ENCODE measurements around the gene DCK.
"Not testable (repeated sequence)": the region's sequence is repeated elsewhere in the genome, so short reads cannot be mapped to it uniquely, and the experiment has no call there.

GRCh38 chr4:71032106-71032505 is 38.7 kb downstream of the DCK start:
- TF ChIP-seq POLR2AphosphoS5 (IDR thresholded peaks at IDR 0.05; ENCODE audit: low read depth); JUNB (IDR thresholded peaks at IDR 0.05; ENCODE audit: unreplicated experiment); EZH2phosphoT487 (IDR thresholded peaks at IDR 0.05; ENCODE audit: unreplicated experiment); EZH2 (IDR thresholded peaks at IDR 0.05; ENCODE audit: low read depth, unreplicated experiment); CREB1 (CRISPR knock-in tag; IDR thresholded peaks at IDR 0.05; ENCODE audit: low read depth); ZNF114 (CRISPR knock-in tag; IDR thresholded peaks at IDR 0.05); NANOG (IDR thresholded peaks at IDR 0.05; ENCODE audit: borderline replicate concordance); ZNF331 (CRISPR knock-in tag; IDR thresholded peaks at IDR 0.05; ENCODE audit: low read depth); STAT1 (IDR thresholded peaks at IDR 0.05; ENCODE audit: unreplicated experiment): not testable (repeated sequence)
- TF ChIP-seq, protein P1, sequence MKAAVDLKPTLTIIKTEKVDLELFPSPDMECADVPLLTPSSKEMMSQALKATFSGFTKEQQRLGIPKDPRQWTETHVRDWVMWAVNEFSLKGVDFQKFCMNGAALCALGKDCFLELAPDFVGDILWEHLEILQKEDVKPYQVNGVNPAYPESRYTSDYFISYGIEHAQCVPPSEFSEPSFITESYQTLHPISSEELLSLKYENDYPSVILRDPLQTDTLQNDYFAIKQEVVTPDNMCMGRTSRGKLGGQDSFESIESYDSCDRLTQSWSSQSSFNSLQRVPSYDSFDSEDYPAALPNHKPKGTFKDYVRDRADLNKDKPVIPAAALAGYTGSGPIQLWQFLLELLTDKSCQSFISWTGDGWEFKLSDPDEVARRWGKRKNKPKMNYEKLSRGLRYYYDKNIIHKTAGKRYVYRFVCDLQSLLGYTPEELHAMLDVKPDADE (IDR thresholded peaks at IDR 0.05), result not testable (repeated sequence)
- TF ChIP-seq, protein P2, sequence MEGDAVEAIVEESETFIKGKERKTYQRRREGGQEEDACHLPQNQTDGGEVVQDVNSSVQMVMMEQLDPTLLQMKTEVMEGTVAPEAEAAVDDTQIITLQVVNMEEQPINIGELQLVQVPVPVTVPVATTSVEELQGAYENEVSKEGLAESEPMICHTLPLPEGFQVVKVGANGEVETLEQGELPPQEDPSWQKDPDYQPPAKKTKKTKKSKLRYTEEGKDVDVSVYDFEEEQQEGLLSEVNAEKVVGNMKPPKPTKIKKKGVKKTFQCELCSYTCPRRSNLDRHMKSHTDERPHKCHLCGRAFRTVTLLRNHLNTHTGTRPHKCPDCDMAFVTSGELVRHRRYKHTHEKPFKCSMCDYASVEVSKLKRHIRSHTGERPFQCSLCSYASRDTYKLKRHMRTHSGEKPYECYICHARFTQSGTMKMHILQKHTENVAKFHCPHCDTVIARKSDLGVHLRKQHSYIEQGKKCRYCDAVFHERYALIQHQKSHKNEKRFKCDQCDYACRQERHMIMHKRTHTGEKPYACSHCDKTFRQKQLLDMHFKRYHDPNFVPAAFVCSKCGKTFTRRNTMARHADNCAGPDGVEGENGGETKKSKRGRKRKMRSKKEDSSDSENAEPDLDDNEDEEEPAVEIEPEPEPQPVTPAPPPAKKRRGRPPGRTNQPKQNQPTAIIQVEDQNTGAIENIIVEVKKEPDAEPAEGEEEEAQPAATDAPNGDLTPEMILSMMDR (conservative IDR thresholded peaks at IDR 0.05; ENCODE audit: low read depth in 2 of 2), result not testable (repeated sequence)
- TF ChIP-seq, protein P3, sequence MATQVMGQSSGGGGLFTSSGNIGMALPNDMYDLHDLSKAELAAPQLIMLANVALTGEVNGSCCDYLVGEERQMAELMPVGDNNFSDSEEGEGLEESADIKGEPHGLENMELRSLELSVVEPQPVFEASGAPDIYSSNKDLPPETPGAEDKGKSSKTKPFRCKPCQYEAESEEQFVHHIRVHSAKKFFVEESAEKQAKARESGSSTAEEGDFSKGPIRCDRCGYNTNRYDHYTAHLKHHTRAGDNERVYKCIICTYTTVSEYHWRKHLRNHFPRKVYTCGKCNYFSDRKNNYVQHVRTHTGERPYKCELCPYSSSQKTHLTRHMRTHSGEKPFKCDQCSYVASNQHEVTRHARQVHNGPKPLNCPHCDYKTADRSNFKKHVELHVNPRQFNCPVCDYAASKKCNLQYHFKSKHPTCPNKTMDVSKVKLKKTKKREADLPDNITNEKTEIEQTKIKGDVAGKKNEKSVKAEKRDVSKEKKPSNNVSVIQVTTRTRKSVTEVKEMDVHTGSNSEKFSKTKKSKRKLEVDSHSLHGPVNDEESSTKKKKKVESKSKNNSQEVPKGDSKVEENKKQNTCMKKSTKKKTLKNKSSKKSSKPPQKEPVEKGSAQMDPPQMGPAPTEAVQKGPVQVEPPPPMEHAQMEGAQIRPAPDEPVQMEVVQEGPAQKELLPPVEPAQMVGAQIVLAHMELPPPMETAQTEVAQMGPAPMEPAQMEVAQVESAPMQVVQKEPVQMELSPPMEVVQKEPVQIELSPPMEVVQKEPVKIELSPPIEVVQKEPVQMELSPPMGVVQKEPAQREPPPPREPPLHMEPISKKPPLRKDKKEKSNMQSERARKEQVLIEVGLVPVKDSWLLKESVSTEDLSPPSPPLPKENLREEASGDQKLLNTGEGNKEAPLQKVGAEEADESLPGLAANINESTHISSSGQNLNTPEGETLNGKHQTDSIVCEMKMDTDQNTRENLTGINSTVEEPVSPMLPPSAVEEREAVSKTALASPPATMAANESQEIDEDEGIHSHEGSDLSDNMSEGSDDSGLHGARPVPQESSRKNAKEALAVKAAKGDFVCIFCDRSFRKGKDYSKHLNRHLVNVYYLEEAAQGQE (IDR thresholded peaks at IDR 0.05; ENCODE audit: unreplicated experiment), result not testable (repeated sequence)
- TF ChIP-seq, protein P4, sequence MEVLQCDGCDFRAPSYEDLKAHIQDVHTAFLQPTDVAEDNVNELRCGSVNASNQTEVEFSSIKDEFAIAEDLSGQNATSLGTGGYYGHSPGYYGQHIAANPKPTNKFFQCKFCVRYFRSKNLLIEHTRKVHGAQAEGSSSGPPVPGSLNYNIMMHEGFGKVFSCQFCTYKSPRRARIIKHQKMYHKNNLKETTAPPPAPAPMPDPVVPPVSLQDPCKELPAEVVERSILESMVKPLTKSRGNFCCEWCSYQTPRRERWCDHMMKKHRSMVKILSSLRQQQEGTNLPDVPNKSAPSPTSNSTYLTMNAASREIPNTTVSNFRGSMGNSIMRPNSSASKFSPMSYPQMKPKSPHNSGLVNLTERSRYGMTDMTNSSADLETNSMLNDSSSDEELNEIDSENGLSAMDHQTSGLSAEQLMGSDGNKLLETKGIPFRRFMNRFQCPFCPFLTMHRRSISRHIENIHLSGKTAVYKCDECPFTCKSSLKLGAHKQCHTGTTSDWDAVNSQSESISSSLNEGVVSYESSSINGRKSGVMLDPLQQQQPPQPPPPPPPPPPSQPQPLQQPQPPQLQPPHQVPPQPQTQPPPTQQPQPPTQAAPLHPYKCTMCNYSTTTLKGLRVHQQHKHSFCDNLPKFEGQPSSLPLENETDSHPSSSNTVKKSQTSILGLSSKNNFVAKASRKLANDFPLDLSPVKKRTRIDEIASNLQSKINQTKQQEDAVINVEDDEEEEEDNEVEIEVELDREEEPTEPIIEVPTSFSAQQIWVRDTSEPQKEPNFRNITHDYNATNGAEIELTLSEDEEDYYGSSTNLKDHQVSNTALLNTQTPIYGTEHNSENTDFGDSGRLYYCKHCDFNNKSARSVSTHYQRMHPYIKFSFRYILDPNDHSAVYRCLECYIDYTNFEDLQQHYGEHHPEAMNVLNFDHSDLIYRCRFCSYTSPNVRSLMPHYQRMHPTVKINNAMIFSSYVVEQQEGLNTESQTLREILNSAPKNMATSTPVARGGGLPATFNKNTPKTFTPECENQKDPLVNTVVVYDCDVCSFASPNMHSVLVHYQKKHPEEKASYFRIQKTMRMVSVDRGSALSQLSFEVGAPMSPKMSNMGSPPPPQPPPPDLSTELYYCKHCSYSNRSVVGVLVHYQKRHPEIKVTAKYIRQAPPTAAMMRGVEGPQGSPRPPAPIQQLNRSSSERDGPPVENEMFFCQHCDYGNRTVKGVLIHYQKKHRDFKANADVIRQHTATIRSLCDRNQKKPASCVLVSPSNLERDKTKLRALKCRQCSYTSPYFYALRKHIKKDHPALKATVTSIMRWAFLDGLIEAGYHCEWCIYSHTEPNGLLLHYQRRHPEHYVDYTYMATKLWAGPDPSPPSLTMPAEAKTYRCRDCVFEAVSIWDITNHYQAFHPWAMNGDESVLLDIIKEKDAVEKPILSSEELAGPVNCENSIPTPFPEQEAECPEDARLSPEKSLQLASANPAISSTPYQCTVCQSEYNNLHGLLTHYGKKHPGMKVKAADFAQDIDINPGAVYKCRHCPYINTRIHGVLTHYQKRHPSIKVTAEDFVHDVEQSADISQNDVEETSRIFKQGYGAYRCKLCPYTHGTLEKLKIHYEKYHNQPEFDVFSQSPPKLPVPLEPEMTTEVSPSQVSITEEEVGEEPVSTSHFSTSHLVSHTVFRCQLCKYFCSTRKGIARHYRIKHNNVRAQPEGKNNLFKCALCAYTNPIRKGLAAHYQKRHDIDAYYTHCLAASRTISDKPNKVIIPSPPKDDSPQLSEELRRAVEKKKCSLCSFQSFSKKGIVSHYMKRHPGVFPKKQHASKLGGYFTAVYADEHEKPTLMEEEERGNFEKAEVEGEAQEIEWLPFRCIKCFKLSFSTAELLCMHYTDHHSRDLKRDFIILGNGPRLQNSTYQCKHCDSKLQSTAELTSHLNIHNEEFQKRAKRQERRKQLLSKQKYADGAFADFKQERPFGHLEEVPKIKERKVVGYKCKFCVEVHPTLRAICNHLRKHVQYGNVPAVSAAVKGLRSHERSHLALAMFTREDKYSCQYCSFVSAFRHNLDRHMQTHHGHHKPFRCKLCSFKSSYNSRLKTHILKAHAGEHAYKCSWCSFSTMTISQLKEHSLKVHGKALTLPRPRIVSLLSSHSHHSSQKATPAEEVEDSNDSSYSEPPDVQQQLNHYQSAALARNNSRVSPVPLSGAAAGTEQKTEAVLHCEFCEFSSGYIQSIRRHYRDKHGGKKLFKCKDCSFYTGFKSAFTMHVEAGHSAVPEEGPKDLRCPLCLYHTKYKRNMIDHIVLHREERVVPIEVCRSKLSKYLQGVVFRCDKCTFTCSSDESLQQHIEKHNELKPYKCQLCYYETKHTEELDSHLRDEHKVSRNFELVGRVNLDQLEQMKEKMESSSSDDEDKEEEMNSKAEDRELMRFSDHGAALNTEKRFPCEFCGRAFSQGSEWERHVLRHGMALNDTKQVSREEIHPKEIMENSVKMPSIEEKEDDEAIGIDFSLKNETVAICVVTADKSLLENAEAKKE (CRISPR knock-in tag; IDR thresholded peaks at IDR 0.05), result not testable (repeated sequence)
